GM18909 (cell line): ENCODE results near the gene CBFB.
A peak's percentile ranks its signal among the peaks of the same experiment; 100 is the strongest.
"Not testable (repeated sequence)": the region's sequence is repeated elsewhere in the genome, so short reads cannot be mapped to it uniquely, and the experiment has no call there.

Experiments used
- ATAC-seq: cut with Tn5 transposase; IDR thresholded peaks from one replicate; pipeline ENCODE4 v1.9.1; 2021; ENCODE audit warnings: mild to moderate bottlenecking; ENCODE audit not compliant: unreplicated experiment, poor library complexity

The CBFB gene

DNA sequence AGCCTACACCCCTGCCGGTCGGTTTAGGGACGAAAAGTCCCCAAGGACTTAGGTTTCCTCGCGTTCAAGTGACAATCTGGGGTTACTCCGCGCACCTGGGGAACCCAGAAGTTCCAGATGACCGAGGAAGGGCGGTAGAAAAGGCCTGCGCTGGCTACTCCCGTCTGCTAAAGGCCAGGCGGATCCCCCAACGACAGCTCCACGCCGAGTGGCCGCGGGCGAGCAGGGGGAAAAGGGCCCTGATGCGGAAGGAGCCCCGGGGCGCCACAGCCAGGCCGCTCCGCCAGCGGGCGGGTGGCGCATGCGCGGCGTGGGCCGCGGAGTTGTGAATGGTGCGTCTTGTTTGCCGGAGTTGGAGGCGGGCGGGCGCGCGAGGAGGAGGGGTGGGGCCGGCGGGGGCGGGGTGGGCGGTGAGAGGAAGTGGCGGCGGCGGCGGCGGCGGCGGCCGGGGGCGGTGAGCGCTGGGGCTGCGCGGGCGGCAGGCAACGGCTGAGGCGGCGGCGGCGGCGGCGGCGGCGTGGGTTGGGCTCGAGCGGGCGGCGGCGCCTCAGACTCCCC is at the start of gene CBFB:
CBFB (plus strand) TSS at position 454 of the 558 bp plus-strand sequence. CDS start 259 bp downstream, outside the sequence.
- peak; percentile 80 for ATAC-seq

DNA sequence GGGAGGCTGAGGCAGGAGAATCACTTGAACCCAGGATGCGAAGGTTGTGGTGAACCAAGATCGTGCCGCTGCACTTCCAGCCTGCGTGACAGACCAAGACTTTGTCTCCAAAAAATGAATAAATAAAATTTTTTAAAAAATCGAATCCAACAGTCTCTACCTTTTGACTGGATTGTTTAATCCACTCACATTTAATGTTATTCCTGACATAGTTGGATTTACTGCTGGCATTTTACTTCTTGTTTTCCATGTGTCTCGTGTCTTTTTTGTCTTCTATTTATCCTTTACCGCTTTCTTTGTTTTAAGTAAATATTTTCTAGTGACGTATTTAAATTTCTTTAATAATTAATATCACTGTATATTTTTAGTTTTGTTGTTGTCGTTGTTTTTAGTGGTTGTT is 45.9 kb upstream of the CBFB start:
- no peak for ATAC-seq

DNA sequence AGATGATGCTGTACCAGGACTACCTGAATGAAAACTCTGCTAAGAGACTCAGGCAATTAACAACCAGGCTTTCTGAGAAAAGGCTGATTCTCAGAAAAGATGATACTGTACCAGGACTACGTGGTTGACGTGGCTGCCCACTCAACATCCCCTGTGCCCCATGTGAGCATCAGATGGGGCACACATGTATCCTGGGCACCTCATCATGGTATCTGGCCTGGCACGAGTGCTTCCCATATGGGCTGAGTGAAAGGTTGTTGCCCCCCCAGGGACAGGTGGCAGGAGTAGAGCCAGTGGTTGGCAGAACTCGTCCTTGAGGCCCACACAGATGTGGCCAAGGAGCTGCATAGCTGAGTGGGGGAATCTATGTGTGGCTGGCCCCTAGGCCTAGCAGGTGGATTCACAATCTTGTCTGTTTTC is 44.0 kb upstream of the CBFB start:
- no peak for ATAC-seq

DNA sequence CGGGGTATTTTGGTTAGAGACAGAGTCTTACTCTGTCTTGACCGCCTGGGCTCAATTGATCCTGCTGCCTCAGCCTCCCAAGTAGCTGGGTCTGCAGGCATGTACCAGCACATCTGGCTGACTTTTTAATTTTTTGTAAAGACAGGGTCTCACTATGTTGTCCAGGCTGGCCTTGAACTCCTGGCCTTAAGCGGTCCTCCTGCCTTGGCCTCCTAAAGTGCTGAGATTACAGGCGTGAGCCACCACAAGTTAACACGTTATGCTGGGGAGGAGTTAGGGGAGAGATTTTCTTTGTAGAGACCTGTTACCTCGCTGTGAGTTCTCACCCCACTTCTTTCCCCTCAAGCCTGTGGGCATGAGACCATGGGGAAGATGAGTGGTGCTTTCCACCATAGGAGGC is 42.4 kb upstream of the CBFB start:
- no peak for ATAC-seq

DNA sequence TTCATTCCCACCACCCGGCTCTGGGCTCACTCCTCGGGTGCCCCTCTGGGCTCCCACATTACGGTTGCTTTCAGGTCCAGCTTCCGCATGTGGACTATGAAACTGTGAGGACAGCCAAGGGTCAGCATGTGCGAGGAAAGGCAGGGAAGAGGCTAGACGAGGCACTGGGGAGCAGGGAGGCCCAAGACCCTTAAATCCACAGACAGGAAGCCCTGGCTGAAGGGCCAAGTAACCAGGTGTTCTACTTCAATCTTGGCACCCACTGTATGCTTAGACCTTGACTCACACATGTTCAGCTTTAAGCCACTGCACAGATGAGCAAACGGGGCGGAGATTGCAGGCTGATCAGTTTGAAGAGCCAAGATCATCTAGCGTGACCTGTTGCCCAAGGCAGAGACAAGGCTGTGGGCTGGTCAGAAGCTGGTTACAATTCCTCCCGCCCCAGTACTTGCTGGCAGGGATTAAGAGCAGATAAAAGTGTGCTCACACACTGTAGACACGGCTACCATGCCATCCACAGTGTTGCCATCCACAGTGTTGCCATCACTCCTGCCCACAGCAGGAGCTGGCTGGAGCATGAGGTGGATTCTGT is 40.7 kb upstream of the CBFB start, which contains the start of gene CES4A:
CES4A (plus strand) TSS at position 393 of the 592 bp plus-strand sequence; CDS start at position 577, 184 bp downstream.
- ATAC-seq: no peak

DNA sequence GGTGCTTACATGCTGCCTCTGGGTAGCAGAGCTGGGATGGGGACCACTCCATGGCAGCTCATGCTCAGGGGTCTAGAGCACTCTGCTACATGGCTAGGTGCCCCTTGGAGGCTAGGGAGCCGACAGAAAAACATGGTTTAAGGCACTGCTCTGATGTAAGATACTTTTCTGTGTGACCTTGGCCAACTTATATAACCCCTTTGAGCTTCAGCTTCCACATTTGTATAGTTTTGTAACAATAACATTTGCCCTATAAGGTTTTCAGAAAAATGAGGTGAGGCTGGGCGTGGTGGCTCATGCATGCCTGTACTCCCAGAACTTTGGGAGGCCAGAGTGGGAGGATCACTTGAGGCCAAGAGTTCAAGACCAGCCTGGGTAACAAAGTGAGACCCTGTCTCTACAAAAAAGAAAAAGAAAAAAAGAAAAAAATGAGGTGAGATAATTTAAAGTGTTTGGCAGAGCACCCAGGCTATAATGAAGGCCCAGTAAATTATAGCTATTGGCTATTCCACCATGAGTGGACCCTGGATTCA is 37.3 kb upstream of the CBFB start:
- no peak for ATAC-seq

DNA sequence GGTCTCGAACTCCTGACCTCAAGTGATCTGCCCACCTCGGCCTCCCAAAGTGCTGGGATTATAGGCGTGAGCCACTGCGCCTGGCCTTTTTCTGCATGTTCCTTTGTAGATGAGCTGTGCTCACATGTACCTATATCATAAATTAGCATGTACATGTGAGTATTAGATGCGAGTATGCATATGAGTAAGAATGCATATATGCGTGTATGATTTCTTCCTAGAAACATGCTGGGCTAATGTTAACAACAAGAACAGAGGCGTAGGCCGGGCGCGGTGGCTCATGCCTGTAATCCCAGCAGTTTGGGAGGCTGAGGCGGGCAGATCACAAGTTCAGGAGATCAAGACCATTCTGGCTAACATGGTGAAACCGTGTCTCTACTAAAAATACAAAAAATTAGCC is 35.4 kb upstream of the CBFB start:
- not testable (repeated sequence) for ATAC-seq

DNA sequence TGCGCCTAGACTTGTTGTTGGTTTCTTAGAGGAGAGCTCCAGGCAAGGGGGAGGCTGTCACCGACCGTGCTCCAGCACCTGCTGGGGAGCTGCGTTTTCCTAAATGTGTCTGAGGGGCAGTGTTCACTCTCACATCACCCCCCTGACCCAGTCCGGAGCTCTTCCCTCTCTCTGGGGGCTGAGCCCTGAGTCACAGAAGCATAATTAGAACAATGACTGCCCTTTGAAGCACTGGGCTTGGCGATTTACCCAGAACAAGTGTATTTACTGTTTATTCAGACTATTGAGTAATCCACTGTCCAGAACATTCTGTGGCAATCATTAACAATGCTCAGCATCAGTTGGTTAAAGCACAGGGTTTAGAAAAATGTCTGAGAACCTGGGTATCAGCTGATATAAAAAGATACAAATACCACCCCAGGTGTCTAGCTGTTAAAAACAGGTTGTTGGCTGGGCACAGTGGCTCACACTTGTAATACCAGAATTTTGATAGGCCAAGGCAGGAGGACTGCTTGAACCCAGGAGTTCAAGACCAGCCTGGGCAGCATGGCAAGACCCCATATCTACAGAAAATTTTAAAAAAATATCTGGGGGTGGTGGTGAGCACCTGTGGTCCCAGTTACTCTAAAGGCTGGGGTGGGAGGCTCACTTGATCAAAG is 32.5 kb upstream of the CBFB start:
- ATAC-seq: no peak

DNA sequence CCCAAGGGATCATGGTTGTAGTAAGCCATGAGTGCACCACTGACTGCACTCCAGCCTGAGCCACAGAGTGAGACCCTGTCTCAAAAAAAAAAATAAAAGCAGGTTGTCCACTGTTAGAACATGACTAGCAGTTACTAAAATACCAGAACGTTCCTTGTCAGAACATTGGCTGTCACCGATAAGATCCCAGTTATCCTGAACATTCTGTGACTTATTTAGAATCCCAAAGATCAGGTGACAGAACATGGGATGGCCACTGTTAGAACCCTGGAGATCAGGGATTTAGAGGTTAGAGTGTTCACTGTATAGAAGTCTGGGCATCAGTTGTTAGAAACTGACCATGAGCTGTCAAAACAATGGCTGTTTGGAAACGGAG is 32.0 kb upstream of the CBFB start:
- ATAC-seq: no peak

DNA sequence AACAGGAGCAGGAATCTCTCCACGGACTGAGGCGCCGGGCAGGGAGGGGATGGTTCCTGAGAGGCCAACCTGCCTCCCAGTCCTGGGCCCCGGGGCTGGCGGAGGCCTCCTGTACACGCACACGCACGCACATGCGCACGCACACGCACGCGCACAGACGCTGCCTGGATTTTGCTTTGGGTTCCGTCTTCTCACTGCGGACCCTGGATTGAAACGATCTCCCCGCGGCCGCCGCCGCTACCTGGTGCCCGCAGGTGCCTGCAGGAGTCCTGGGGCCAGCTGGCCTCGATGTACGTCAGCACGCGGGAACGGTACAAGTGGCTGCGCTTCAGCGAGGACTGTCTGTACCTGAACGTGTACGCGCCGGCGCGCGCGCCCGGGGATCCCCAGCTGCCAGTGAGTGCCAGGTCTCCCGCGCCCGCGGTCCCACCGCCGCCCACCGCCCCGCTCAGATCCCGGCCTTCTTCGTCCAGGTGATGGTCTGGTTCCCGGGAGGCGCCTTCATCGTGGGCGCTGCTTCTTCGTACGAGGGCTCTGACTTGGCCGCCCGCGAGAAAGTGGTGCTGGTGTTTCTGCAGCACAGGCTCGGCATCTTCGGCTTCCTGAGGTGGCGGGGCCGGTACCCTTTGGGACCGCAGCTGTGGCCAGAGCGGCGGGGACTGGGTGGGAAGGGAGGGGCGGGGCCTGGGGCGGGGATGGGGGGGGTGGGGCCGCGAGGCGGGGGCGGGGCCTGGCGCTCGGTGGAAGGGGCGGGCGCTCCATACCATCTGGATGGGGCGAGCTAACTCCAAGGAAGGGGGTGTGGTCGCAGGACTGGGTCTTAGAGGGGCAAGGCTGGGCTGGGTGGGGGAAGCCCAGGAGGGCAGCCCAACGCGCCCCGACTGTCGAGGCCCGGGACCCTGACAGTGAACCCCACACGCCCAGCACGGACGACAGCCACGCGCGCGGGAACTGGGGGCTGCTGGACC is 28.3 kb upstream of the CBFB start:
- peak; percentile 43 for ATAC-seq

DNA sequence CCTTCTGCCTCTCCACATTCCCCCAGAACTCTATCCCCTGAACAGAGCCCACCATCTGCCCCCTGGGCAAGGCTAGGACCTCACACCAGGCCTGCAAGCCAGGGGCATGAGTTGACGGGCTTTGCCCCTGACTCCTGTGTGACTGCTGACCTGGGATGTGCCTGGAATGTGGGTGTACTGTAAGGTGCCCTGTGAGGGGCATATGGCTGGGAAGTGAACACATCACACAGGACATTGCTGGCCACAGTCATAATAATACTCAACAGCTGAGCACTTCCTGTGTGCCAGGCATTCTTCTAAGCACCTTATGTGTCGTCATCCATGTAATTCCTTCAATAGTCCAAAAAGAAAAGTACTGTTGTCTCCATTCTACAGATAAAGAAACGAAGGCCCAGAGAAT is 27.2 kb upstream of the CBFB start:
- no peak for ATAC-seq

DNA sequence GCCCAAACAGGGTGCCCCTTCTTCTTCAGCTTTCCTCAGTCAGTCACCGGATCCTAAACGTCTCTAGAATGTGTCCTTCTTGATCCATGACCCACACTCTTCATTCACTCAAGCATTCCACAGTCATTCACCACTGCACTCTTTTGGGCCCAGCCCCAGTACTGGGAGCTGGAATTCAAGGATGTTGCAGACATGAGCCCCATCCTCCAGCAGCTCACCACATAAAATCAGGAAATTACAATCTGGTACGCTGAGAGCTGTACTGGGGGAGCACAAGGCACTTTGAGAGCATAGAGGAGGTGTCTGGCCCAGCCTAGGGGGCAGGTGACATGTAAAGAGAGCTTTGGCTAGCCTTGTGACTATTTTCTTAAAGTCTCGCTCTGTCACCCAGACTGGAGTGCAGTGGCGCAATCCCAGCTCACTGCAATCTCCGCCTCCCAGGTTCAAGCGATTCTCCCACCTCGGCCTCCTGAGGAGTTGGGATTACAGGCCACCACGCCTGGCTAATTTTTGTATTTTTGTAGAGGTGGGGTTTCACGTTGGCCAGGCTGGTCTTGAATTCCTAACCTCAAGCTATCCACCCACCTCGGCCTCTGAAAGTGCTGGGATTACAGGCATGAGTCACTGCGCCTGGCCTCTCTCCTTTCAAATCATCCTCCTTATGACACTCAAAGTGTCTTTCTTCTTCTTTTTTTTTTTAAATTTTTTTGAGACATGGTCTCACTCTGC is 21.9 kb upstream of the CBFB start:
- no peak for ATAC-seq

DNA sequence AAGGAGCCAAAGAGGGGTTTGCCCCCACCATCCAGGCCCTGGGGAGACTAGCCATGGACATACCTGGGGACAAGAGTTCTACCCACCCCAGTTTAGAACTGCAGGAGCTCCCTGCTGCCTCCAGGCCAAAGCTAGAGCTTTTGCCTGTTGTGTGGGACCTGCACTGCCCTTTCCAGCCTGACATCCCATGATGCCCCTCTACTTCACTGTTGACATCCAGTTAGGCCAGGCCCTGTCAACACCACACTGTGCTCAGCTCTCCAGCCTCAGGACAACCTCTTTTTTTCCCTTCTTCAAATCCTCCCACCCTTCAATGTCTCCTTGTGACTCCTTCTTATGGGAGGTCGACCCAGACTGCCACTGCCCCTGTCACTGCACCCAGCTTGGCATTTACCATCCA is 19.8 kb upstream of the CBFB start:
- ATAC-seq: no peak

DNA sequence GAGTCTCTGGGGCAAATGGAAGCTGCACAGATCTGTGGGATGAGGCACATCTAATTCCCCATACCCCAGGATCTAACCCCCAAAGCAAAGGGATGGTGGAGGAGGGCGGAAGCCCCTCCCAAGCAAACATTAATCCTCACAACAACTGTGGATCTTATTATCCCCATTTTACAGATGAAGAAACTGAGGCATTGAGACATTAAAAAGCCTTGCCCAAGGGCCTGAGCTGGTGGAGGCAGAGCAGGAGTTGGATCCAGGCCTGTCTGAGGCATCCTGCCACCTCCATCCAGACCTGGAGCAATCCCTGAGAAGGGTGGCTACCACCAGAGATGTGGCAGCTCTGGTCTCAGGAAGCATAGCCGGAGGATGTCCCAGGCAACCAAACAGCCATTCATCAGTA is 17.7 kb upstream of the CBFB start:
- ATAC-seq: no peak

DNA sequence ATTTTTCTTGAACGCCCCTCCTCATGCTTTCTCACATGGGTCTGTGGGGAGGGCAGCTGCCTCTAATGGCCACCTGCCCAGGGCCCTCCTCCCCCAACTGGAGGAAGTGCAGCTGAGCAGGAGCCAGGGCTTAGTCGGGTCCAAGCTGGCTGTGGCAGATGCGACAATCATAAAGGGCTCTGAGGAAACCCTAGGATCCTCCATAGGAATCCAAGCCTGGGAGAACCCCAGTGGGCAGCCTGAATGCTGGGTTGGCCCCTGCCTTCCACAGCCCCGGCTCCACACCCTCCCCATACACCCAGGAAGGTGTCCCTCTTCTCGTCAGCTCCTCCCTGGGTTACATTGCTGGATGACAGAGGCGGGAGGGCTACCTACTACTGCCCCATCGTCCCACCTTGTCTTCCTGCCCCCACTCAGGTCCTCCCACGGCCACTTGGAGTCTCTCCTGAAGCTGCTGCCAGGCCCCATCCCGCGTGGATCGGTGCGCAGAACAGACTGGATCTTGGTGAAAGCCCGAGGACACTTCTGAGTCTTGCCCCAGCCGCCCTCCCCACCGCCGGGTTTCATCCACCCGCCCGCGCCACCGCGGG is 15.6 kb upstream of the CBFB start:
- ATAC-seq: no peak

DNA sequence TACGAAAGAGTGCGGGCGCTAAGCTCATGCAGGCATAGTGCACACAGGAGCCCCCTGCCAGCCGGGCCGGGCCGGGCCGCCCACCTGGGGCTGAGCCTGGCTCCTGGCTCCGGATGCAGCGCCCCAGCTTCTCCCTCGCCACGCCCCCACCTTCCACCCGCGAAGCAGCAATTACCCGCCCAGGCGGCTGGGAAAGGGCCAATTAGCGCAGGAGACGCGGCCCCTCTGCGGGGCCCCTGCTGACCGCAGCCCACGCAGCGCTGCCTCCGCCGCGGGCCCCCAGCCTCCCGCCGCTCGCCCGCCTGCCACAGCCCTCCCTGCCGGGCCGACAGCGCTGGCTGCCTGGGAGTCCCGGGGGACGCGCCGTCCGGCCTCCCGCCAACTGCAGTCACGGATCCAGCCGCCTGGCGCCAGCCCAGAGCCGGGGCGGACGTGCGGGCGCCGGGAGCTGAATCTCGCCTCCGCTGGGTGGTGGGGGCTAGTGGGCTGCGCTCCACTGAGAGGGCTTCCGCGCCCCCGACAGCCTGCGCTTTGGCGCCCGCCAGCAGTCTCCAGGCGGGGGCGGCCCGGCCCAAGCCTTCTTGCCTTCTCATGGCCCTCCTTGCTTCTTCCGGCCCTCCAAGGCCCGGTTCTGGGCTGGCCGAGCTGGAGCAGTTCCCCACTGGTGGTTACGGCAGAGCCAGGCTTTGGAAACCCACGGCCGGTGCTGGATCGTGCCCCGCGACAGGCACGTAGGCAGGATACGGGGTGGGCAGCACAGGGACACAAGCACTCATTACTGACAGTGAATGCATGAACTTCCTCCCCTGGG is 14.9 kb upstream of the CBFB start:
- ATAC-seq: peak; percentile 49

DNA sequence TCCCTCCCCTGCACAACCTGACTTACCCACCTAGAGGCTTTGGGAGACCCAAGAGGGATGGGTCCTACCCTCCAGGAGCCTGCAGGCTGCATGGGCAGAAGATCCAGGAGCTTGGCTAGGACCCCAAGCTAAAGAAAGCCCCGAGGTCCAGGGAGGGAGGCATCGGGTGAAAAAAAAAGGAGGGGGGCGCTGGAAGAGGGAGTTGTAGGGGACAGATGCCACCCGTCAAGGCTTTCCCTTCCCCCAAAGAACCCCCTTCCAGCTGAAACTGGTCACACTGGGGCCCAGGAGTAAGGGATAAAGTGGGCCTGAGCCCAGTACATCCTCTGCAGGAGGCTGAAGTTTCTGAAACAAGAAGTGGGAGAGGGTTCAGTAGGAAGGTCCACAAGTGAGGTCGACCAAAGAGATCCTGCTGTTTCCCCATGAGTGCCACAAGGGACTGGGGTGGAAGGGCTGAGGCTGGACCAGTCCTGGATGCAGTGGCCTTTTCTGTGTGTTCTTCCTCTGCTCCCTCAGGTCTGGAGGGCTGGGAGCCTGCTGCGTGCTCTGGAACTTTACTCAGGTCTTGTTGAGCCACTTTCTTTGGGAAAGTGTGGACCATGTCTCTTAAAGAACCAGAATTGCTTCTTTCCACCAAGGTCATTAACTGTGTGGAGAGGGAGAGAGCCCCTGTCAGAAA is 14.2 kb upstream of the CBFB start:
- ATAC-seq: no peak

DNA sequence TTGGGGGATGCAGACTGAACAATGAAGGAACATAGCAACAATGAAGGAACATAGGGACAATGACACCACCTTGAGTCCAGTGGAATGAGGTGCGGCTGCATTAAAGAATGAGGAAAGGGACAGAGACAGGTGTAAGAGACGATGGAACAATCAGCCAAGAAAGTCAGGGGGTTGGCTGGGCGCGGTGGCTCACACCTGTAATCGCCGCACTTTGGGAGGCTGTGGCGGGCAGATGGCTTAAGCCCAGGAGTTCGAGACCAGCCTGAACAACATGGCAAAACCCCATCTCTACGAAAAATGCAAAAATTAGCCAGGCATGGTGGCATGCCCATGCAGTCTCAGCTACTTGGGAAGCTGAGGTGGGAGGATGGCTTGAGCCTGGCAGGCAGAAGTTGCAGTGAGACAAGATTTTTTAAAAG is 13.6 kb upstream of the CBFB start:
- no peak for ATAC-seq
